Body of pancreas (tissue), 4 donors: ENCODE data around the gene RTKN2. TPM values are rescaled to one million over a fixed set of nuclear protein-coding genes. Genes with fewer than 3 reads are reported as not detected.
"Not testable (repeated sequence)": the region's sequence is repeated elsewhere in the genome, so short reads cannot be mapped to it uniquely, and the experiment has no call there.

Source experiments
- ATAC-seq: fragments of 150-250 bp; one replicate; pipeline ENCODE4 v1.9.1; 2016
- DNase-seq, 4 donors: peaks; one replicate each; pipeline ENCODE4 v3.0.0-alpha.2; 2019
- H3K27ac ChIP-seq, 4 donors: fragments of 200-600 bp; sonication (generic); 1 replicate in 3 of 4; 2 replicates in 1 of 4; pipeline versions ENCODE4 v1.5.1 to v1.6.1; 2016 to 2019; ENCODE audit warnings: mild to moderate bottlenecking in 1 of 4, mixed read lengths in 1 of 4, moderate library complexity in 1 of 4
- H3K27me3 ChIP-seq, 2 donors: fragments of 200-600 bp; sonication (generic); one replicate each; pipeline ENCODE4 v1.6.0; 2016; ENCODE audit warnings: mild to moderate bottlenecking in 1 of 2
- H3K36me3 ChIP-seq, 2 donors: fragments of 200-600 bp; sonication (generic); replicated peaks in 1 of 2; 2 replicates each; pipeline ENCODE4 v1.5.1; 2016; ENCODE audit warnings: low read depth in 2 of 2; ENCODE audit not compliant: insufficient read depth in 1 of 2
- H3K4me1 ChIP-seq: fragments of 200-600 bp; sonication (generic); one replicate; pipeline ENCODE4 v1.6.0; 2016
- H3K4me3 ChIP-seq, 2 donors: fragments of 200-600 bp; sonication (generic); 1 replicate in 1 of 2; 2 replicates in 1 of 2; pipeline ENCODE4 v1.5.1; 2016 to 2019
- H3K9me3 ChIP-seq, 3 donors: fragments of 200-600 bp; sonication (generic); 1 replicate in 2 of 3; 2 replicates in 1 of 3; pipeline ENCODE4 v1.5.1; 2016
- POLR2A ChIP-seq, 3 donors: fragments of 450-650 bp; IDR thresholded peaks; one replicate each; pipeline ENCODE4 v1.6.1; 2016; ENCODE audit warnings: antibody characterized with exemption in 3 of 3, mild to moderate bottlenecking in 2 of 3
- WGBS, 2 donors: methylation state at CpG; one replicate each; pipeline ENCODE4 v1.1.5; 2017; 5-methylcytosine and 5-hydroxymethylcytosine counted together
- intact Hi-C: fragments of 100-400 bp; cut with DNase I; formaldehyde crosslinking; loops from one replicate; pipeline ENCODE4 v1.15.1; 2023
- total RNA-seq, 2 donors: library from RNA; depleted of rRNA; stranded (reverse); fragments of >200 nt; gene quantifications; one replicate each; pipeline ENCODE4 v1.1.0, GENCODE V29; 2016
- TF ChIP-seq, protein P1 (sequence below), 7 experiments: fragments of 450-650 bp in 4 of 7; fragments of 200-600 bp in 3 of 7; sonication (generic) in 3 of 7; IDR thresholded peaks; one replicate each; pipeline ENCODE4 v1.5.1; 2016 to 2019; ENCODE audit warnings: antibody characterized with exemption in 7 of 7

Gene RTKN2
- total RNA-seq, 2 donors from 2014 or later, result 0.33 TPM; not detected in 1

DNA sequence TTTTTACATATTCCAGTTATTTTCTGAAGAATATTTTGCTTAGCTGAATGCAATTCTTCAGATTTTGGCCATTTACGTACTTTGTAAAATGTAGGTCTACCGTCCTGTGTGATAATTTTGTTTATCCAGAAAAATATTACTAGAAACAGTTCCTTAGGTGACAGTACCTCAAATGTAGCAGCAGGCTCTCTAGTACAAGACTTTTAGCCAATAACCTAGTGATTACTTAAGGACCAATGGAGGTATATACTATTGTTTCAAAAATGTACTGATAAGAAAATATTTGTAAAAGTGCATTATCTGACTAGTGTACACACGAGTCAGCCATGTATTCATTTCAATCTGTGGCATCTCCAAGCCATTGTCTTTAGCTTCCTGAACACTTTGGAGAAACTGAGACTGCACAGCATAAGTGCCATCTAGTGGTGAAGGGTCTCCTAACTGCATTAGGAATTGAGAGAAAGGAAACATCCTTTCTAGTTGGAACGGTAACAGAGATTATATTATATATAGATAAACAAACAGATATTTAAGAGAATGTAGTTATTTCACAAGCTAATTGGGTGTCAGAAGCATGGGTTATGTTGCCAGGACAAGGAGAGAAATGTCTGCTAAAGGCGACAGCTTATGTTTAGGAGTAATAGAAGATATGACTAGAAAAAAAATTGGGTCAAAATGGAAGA is 23.7 kb downstream of the RTKN2 start:
- ATAC-seq, result peak; percentile 75
- H3K9me3 ChIP-seq, result no peaks in the 10 kb centered on the region
- TF ChIP-seq, protein P1, sequence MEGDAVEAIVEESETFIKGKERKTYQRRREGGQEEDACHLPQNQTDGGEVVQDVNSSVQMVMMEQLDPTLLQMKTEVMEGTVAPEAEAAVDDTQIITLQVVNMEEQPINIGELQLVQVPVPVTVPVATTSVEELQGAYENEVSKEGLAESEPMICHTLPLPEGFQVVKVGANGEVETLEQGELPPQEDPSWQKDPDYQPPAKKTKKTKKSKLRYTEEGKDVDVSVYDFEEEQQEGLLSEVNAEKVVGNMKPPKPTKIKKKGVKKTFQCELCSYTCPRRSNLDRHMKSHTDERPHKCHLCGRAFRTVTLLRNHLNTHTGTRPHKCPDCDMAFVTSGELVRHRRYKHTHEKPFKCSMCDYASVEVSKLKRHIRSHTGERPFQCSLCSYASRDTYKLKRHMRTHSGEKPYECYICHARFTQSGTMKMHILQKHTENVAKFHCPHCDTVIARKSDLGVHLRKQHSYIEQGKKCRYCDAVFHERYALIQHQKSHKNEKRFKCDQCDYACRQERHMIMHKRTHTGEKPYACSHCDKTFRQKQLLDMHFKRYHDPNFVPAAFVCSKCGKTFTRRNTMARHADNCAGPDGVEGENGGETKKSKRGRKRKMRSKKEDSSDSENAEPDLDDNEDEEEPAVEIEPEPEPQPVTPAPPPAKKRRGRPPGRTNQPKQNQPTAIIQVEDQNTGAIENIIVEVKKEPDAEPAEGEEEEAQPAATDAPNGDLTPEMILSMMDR (IDR thresholded peaks at IDR 0.05), result peak; percentile 50 to 88 (median 77)
- TF ChIP-seq POLR2A (IDR thresholded peaks at IDR 0.05), result no peak
- H3K36me3 ChIP-seq, result no peaks in the 10 kb centered on the region
- DNase-seq, result peak; percentile 16 to 44 (median 28)
- peaks cover 5% of the 10 kb centered on the region for H3K4me1 ChIP-seq
- intact Hi-C loops, result no loop called here
- WGBS, 2 donors, result 25 to 29% methylated on average over 5 of the region's 5 CpGs
- no peak overlapping the region for H3K4me3 ChIP-seq
- H3K27ac ChIP-seq, result no peak overlapping the region
- H3K27me3 ChIP-seq, result no peaks in the 10 kb centered on the region

DNA sequence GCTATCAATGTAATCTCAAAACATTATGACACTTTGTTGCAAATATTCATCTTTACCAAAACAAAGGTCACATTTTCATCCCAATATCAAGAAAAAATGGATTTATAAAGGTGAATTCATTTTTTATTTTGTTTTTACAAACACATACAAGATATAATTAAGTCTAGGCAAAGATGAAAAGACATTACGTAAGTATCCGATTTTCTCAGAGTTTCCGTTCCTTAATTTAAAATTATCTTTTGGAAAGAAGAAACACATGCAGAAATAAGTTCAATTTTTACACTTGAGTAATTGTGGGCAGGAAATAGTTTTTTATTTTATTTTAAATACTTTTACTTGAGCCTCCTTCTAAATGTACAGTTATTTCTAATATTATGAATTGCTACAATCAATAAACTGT is 24.6 kb downstream of the RTKN2 start:
- Histone ChIP-seq H3K27me3 (no peaks in the 10 kb centered on the region), H3K4me1 (peaks cover 5% of the 10 kb centered on the region), H3K36me3 (no peaks in the 10 kb centered on the region), H3K27ac (peak overlapping the region in 1 of 4 donors; percentile 67), H3K4me3 (no peak overlapping the region), H3K9me3 (no peaks in the 10 kb centered on the region)
- intact Hi-C loops, result no loop called here
- ATAC-seq (no peak), DNase-seq (no peak)
- TF ChIP-seq, protein P1 (IDR thresholded peaks at IDR 0.05), result no peak
- no peak for TF ChIP-seq POLR2A (IDR thresholded peaks at IDR 0.05)
- 69 to 89% methylated on average over 3 of the region's 3 CpGs for WGBS, 2 donors

DNA sequence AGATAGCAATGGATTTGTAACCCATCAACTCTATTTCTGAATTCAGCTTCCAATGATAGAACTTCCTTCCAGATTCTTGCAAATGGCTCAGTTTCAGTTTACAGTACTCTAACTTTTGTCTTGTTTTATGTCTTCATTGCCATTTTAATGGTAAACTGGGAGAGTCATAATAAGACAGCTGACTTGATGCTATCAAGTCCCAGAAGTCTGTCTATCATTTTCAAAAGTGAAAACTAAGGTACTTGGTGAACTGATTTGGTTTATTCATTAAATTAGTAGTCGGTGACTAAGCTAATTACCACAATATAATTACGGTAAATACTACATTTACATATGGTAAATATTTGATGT is 25.0 kb downstream of the RTKN2 start:
- ATAC-seq, result no peak
- peak overlapping the region in 1 of 4 donors; percentile 67 for H3K27ac ChIP-seq
- intact Hi-C loops, result no loop called here
- H3K27me3 ChIP-seq, result no peaks in the 10 kb centered on the region
- DNase-seq, result no peak
- no peak overlapping the region for H3K4me3 ChIP-seq
- H3K4me1 ChIP-seq, result peaks cover 5% of the 10 kb centered on the region
- WGBS, 2 donors, result 72 to 75% methylated on average over 2 of the region's 2 CpGs
- no peaks in the 10 kb centered on the region for H3K36me3 ChIP-seq
- H3K9me3 ChIP-seq, result no peaks in the 10 kb centered on the region
- no peak for TF ChIP-seq POLR2A (IDR thresholded peaks at IDR 0.05)
- TF ChIP-seq, protein P1 (IDR thresholded peaks at IDR 0.05), result no peak

DNA sequence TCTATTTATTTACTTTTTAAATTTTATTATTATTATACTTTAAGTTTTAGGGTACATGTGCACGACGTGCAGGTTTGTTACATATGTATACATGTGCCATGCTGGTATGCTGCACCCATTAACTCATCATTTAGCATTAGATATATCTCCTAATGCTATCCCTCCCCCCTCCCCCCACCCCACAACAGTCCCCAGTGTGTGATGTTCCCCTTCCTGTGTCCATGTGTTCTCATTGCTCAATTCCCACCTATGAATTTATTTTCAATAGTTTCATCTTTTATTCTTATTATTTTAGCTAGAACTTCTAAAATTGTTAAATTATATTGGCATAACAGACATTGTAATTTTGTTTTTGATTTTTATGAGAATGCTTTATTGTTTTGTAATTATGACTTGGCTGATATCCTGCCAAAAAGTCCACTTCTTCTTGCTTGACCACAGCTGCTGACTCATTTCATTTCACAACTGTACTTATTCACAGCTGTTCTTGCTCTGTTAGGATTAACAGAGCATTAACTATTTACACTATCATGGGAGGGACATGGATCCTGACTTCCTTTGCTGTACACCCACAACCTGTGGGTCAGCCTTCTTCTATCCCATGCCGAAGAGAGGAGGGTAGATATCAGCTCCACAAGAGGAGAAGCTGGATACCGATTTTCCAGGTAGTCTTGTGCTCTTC is 25.5 kb downstream of the RTKN2 start:
- intact Hi-C loops, H3K27me3 ChIP-seq, ATAC-seq, H3K4me1 ChIP-seq, H3K36me3 ChIP-seq, H3K9me3 ChIP-seq, H3K4me3 ChIP-seq: not testable (repeated sequence)
- peak in 1 of 3 donors; percentile 33 for TF ChIP-seq POLR2A (IDR thresholded peaks at IDR 0.05)
- DNase-seq, result peak in 1 of 4 donors; percentile 45
- WGBS, 2 donors, result 74 to 75% methylated on average over 4 of the region's 4 CpGs
- peak overlapping the region in 1 of 4 donors; percentile 67 for H3K27ac ChIP-seq

DNA sequence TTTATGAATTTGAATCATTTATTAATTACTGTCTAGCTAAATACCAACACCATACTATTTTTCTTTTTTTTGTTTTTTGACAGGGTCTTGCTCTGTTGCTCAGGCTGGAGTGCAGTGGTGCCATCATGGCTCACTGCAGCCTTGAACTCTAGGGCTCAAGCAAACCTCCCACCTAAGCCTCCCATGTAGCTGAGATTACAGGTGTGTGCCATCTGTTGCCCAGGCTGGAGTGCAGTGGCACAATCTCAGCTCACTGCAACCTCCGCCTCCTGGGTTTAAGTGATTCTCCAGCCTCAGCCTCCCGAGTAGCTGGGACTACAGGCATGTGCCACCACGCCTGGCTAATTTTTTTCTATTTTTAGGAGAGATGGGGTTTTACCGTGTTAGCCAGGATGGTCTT is 27.1 kb downstream of the RTKN2 start:
- intact Hi-C loops, H3K4me1 ChIP-seq, ATAC-seq: not testable (repeated sequence)

More for the DNA sequence above, 27.1 kb downstream of the RTKN2 start:
- H3K36me3 ChIP-seq, H3K4me3 ChIP-seq, H3K9me3 ChIP-seq, H3K27me3 ChIP-seq, DNase-seq, H3K27ac ChIP-seq: not testable (repeated sequence)
- WGBS, 2 donors, result 84 to 97% methylated on average over 4 of the region's 4 CpGs
